B cell (primary cell): Measurements from ENCODE around the gene RCBTB2. TPM values are rescaled to one million over a fixed set of nuclear protein-coding genes. Genes with fewer than 3 reads are reported as not detected.

Experiments used
- ATAC-seq: fragments of 200-7000 bp; cut with Tn5 transposase; one replicate; pipeline ENCODE4 v1.10.0; 2021; ENCODE audit warnings: low read depth, mild to moderate bottlenecking, moderate number of reproducible peaks, moderate library complexity
- CTCF ChIA-PET: fragments of 350-600 bp; sonication (Branson Sonifier 250); formaldehyde crosslinking; loops from one replicate; lab custom pipeline; 2021; ENCODE audit warnings: antibody characterized with exemption, inconsistent platforms; lab: Charles Lee
- POLR2A ChIA-PET: fragments of 350-600 bp; sonication (Branson Sonifier 250); formaldehyde crosslinking; loops from one replicate; lab custom pipeline; 2021; ENCODE audit warnings: antibody characterized with exemption; lab: Charles Lee
- DNase-seq: peaks from one replicate; pipeline ENCODE4 v3.0.0; 2013
- H2AFZ ChIP-seq: 2 replicates; pipeline ENCODE4 v1.6.1; 2012; ENCODE audit warnings: mild to moderate bottlenecking, low read depth, low read length; ENCODE audit not compliant: insufficient read depth, poor library complexity, severe bottlenecking
- H3K27ac ChIP-seq, 2 donors: 1 replicate in 1 of 2; 2 replicates in 1 of 2; pipeline ENCODE4 v1.5.1; 2012 to 2013; ENCODE audit warnings: low read length in 2 of 2, mild to moderate bottlenecking in 2 of 2, moderate library complexity in 1 of 2
- H3K27me3 ChIP-seq, 4 experiments: fragments of 200-600 bp in 1 of 4; sonication (generic) in 1 of 4; replicated peaks in 1 of 4; 1 replicate in 2 of 4; 2 replicates in 2 of 4; pipeline versions ENCODE4 v1.6.1 to v1.7.0; 2013 to 2016; ENCODE audit warnings: low read length in 3 of 4, mild to moderate bottlenecking in 2 of 4, mixed read lengths in 1 of 4, moderate library complexity in 1 of 4; ENCODE audit not compliant: insufficient read depth in 4 of 4, control insufficient read depth in 3 of 4; ENCODE audit errors: control extremely low read depth in 1 of 4
- H3K36me3 ChIP-seq, 2 experiments: replicated peaks in 1 of 2; 1 replicate in 1 of 2; 2 replicates in 1 of 2; pipeline versions ENCODE4 v1.6.1 to v1.7.1; 2013; ENCODE audit warnings: low read length in 1 of 2; ENCODE audit not compliant: insufficient read depth in 2 of 2, control insufficient read depth in 1 of 2; ENCODE audit errors: control extremely low read depth in 1 of 2, extremely low read depth in 1 of 2
- H3K4me1 ChIP-seq, 2 donors: fragments of 200-600 bp in 1 of 2; sonication (generic) in 1 of 2; 1 replicate in 1 of 2; 2 replicates in 1 of 2; pipeline versions ENCODE4 v1.5.1 to v1.6.1; 2013 to 2017; ENCODE audit warnings: low read length in 2 of 2; ENCODE audit not compliant: control insufficient read depth in 2 of 2, insufficient read depth in 2 of 2
- H3K4me2 ChIP-seq: replicated peaks from 2 replicates; pipeline ENCODE3; 2012; ENCODE audit warnings: mild to moderate bottlenecking, low read depth, low read length; ENCODE audit not compliant: poor library complexity, severe bottlenecking
- H3K4me3 ChIP-seq, 5 experiments: fragments of 200-600 bp in 1 of 5; sonication (generic) in 1 of 5; 1 replicate in 3 of 5; 2 replicates in 2 of 5; pipeline versions ENCODE4 v1.5.1 to v1.7.0; 2011 to 2016; ENCODE audit warnings: low read length in 4 of 5, mild to moderate bottlenecking in 4 of 5, low read depth in 2 of 5, control low read depth in 1 of 5, moderate library complexity in 1 of 5; ENCODE audit not compliant: insufficient read depth in 1 of 5; ENCODE audit errors: control extremely low read depth in 1 of 5, extremely low read depth in 1 of 5
- H3K79me2 ChIP-seq: fragments of 200-600 bp; sonication (generic); one replicate; pipeline ENCODE4 v1.6.0; 2016; ENCODE audit warnings: low read length; ENCODE audit not compliant: control insufficient read depth, insufficient read depth
- H3K9ac ChIP-seq: fragments of 200-600 bp; sonication (generic); 2 replicates; pipeline ENCODE4 v1.6.1; 2017; ENCODE audit warnings: mild to moderate bottlenecking, low read length, moderate library complexity
- H3K9me3 ChIP-seq, 3 donors: one replicate each; pipeline versions ENCODE4 v1.6.1 to v1.7.1; 2013; ENCODE audit warnings: low read length in 2 of 3; ENCODE audit not compliant: control insufficient read depth in 2 of 3, insufficient read depth in 1 of 3; ENCODE audit errors: control extremely low read depth in 1 of 3
- H4K20me1 ChIP-seq: 2 replicates; pipeline ENCODE4 v1.6.0; 2012; ENCODE audit warnings: mild to moderate bottlenecking, low read length; ENCODE audit not compliant: insufficient read depth, control insufficient read depth, poor library complexity, severe bottlenecking
- H3K27ac Mint-ChIP-seq: one replicate; pipeline ENCODE4 v1.8.0; 2021; ENCODE audit warnings: mixed read lengths
- H3K27me3 Mint-ChIP-seq: one replicate; pipeline ENCODE4 v1.8.0; 2021; ENCODE audit warnings: mixed read lengths
- H3K4me1 Mint-ChIP-seq: one replicate; pipeline ENCODE4 v1.8.0; 2021; ENCODE audit warnings: mixed read lengths
- H3K4me3 Mint-ChIP-seq: one replicate; pipeline ENCODE4 v1.8.0; 2021; ENCODE audit warnings: mixed read lengths
- H3K9me3 Mint-ChIP-seq: one replicate; pipeline ENCODE4 v1.8.0; 2022; ENCODE audit warnings: mixed read lengths; ENCODE audit not compliant: insufficient read depth
- CTCF ChIP-seq: fragments of 200-600 bp; IDR thresholded peaks from one replicate; pipeline ENCODE4 v1.8.0; 2022; ENCODE audit warnings: antibody characterized with exemption, mild to moderate bottlenecking
- EZH2 ChIP-seq: IDR thresholded peaks from 2 replicates; pipeline ENCODE4 v1.6.1; 2012; ENCODE audit warnings: borderline replicate concordance, low read depth, mild to moderate bottlenecking, moderate library complexity, low read length; ENCODE audit not compliant: insufficient read depth, poor library complexity, severe bottlenecking
- WGBS: methylation state at CpG from one replicate; pipeline ENCODE4 v1.1.5; 2013; ENCODE audit warnings: missing lambda C conversion rate; ENCODE audit not compliant: insufficient coverage; 5-methylcytosine and 5-hydroxymethylcytosine counted together
- intact Hi-C: fragments of 100-400 bp; cut with micrococcal nuclease; formaldehyde crosslinking; loops from one replicate; pipeline ENCODE4 v1.10.0; 2022
- polyA plus RNA-seq: library from polyadenylated mRNA; depleted of rRNA; stranded (reverse); fragments of >200 nt; gene quantifications from 2 replicates; pipeline ENCODE4 v1.2.3, GENCODE V29; 2012
- total RNA-seq, 2 donors: library from RNA; stranded (reverse); fragments of 120-200 nt in 1 of 2; gene quantifications; 1 replicate in 1 of 2; 2 replicates in 1 of 2; pipeline versions ENCODE4 v1.2.3 to v1.2.4, GENCODE V29; 2013 to 2022

RCBTB2 gene
- total and polyA plus RNA-seq, 2 donors (not counting 1 experiment from before 2014, with no cell fraction given): 1.4 to 2.7 TPM

DNA sequence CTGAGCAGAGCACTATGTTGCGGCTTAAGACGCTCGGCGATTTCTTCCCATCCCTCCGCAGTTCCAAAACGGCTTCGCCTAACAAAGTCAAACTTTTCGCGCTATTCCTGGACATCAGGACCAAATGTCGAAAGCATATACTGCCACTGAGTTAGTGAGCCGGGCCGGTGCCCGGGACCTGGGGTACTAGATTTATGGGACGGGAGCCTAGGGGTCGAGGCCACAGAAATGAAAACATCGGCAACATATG, 699 bp downstream of the RCBTB2 start:
- Mint-ChIP-seq H3K9me3 (peaks cover 3% of the 10 kb centered on the region), H3K4me1 (peaks cover 26% of the 10 kb centered on the region), H3K27me3 (peaks cover 20% of the 10 kb centered on the region), H3K4me3 (peak overlapping the region; percentile 97), H3K27ac (peak overlapping the region; percentile 98)
- peaks cover 20 to 24% of the 10 kb centered on the region in 2 donors for H3K4me1 ChIP-seq
- no peaks in the 10 kb centered on the region for H4K20me1 ChIP-seq
- ATAC-seq (no peak), DNase-seq (no peak)
- POLR2A ChIA-PET: interaction anchor here (0.7 to 1.9 kb wide), 6 partner anchors 40 to 437 kb away, joined by 3 to 9 read pairs (median 4); partner anchors contain the start of genes MED4 and RB1
- peak overlapping the region; percentile 63 to 85 for H3K27ac ChIP-seq
- TF ChIP-seq CTCF: no peak
- TF ChIP-seq EZH2: no peak
- CTCF ChIA-PET: interaction anchor here (1.0 to 1.7 kb wide), 4 partner anchors 24 to 494 kb away, joined by 3 to 5 read pairs (median 4); partner anchors contain the start of gene NUDT15
- peak overlapping the region; percentile 73 for H3K9ac ChIP-seq
- H3K79me2 ChIP-seq: no peaks in the 10 kb centered on the region
- peak overlapping the region; percentile 80 for H3K4me2 ChIP-seq
- H3K9me3 ChIP-seq: peaks cover 0 to 5% (median 1%) of the 10 kb centered on the region in 3 donors
- peaks cover 0 to 13% (median 10%) of the 10 kb centered on the region in 4 experiments for H3K27me3 ChIP-seq
- 11% methylated on average over 16 of the region's 16 CpGs for WGBS
- H3K4me3 ChIP-seq: peak overlapping the region; percentile 54 to 92 (median 82)
- intact Hi-C loops: loop anchor here (1.0 to 5.0 kb wide), 8 partner anchors 27 to 495 kb away; partner anchors contain the start of genes FNDC3A, MED4, NUDT15 and RB1
- no peaks in the 10 kb centered on the region for H3K36me3 ChIP-seq
- H2AFZ ChIP-seq: peak overlapping the region; percentile 90

GRCh38 chr13:48531416-48532255, 1.2 kb downstream of the RCBTB2 start:
- TF ChIP-seq CTCF: no peak
- no peak for TF ChIP-seq EZH2
- Histone ChIP-seq H2AFZ (peak overlapping the region; percentile 90), H3K4me2 (peak overlapping the region; percentile 80), H3K27ac (peak overlapping the region; percentile 63 to 85), H3K27me3 (peaks cover 0 to 12% (median 9%) of the 10 kb centered on the region in 4 experiments), H3K4me1 (peaks cover 20 to 24% of the 10 kb centered on the region in 2 donors), H3K4me3 (peak overlapping the region; percentile 54 to 92 (median 82)), H3K9me3 (no peaks in the 10 kb centered on the region), H3K9ac (peak overlapping the region; percentile 73), H3K79me2 (no peaks in the 10 kb centered on the region), H3K36me3 (no peaks in the 10 kb centered on the region), H4K20me1 (no peaks in the 10 kb centered on the region)
- CTCF ChIA-PET: interaction anchor here (1.3 to 1.7 kb wide), 2 partner anchors 48 to 494 kb away, joined by 5 read pairs; partner anchors contain the start of gene NUDT15
- POLR2A ChIA-PET: interaction anchor here (1.6 to 1.9 kb wide), 2 partner anchors 39 to 228 kb away, joined by 4 to 9 read pairs; partner anchors contain the start of gene RB1
- Mint-ChIP-seq H3K4me3 (peak overlapping the region; percentile 97), H3K27me3 (peaks cover 16% of the 10 kb centered on the region), H3K9me3 (no peaks in the 10 kb centered on the region), H3K4me1 (peaks cover 26% of the 10 kb centered on the region), H3K27ac (peak overlapping the region; percentile 98)
- intact Hi-C loops: loop anchor here (1.0 to 5.0 kb wide), 8 partner anchors 26 to 494 kb away; partner anchors contain the start of genes FNDC3A, MED4, NUDT15 and RB1
- ATAC-seq (no peak), DNase-seq (no peak)
- 80% methylated on average over 18 of the region's 19 CpGs for WGBS
